SKM-1 (cell line): ENCODE data around the gene GGT6.
A peak's percentile ranks its signal among the peaks of the same experiment; 100 is the strongest.

ENCODE experiments used
- DNase-seq: peaks from one replicate; lab custom pipeline; 2025; ENCODE audit not compliant: unreplicated experiment; lab: John Stamatoyannopoulos, UW

GGT6 gene

DNA sequence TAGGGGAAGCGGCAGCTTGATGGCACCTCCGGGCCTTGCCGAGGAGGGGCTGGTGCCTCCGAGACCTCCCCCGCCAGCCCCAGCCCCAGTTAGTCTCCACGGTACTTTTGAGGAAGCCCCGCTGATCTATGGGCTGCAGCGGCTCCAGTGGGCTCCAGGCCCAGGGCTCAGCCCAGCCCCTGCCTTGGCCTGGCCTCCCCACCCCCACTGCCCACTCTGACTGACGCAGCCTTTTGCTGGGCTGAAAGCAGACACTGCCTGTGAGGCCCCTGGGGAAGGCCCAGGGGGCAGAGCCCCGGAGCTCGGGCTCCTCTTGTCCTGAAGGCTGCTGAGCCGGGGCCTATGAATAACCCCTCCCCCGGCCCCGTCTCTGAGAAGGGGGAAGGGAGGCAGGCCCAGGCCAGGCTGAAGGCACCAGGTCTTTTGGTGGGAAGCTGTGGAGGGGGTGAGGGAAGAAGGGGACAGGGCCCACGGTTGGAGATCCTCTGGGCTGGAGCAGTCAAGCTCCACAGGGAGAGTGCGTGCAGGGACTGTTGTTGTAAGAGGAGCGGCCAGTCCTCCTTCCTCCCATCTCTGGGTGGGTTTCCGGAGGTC, 16.4 kb upstream of the GGT6 start:
- no peak for DNase-seq

DNA sequence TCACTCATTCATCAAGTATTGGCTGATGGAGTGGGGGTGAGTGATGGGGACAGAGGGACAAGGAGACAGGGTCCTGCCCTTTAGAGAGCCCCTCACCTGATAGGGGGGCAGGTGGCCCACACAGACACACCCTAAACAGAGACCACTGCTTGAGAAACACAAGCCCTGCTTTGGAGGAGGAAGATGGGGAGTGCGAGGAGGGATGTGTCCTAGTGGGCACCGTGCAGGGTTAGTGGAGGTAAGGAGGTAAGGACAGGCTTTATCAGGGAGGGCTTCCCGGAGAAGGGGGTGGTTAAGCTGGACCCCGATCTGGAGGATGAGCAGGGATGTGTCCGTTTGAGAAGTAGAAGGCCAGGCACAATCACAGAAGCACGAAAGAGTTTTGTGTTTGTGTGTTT, 15.8 kb upstream of the GGT6 start:
- DNase-seq = no peak

DNA sequence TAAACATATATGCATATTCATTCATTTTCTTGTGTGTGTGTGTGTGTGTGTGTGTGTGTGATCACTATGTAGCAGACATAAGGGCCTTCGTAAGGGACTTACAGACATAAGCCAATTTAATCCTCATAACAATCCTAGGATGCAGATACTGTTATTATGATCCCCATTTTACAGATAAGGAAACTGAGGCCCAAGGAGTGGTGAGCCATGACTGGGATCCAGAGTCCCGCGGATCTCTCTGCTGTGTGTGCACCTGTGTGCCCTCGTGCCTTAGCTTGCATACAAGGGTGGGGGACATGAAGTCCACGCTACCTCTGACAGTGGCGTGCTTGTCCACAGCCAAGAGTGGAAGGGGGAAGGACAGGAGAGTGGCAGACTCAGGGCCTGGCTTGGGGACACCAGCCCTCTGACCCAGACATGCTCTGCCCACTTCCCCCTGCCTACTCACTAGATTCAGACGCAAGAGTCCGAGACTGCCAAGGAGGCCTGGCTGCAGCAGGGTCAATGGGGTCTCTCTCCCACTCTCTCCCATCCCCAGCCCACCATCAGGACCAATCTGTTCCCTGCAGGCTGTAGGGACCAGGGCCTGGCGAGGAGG, 14.2 kb upstream of the GGT6 start:
- no peak for DNase-seq

DNA sequence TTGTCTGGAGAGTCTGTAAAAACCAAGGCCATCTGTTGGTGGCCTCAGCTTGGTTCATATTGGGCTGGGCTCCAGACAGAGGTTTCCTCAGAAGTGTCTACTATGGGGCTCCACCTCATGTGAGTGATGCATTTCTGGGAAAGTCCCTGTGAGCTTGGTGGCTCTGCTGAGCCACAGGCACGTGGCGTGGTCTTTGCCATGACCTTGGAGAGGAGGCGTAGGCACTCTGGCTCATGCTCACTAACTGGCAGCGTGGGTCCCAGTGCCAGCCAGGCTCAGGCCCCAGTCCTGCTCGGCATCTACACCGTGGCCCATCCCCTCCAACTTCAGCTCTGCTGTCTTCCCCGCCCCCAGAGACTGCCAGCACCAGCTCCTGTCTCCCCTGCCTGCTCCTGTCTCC, 13.3 kb upstream of the GGT6 start:
- no peak for DNase-seq

DNA sequence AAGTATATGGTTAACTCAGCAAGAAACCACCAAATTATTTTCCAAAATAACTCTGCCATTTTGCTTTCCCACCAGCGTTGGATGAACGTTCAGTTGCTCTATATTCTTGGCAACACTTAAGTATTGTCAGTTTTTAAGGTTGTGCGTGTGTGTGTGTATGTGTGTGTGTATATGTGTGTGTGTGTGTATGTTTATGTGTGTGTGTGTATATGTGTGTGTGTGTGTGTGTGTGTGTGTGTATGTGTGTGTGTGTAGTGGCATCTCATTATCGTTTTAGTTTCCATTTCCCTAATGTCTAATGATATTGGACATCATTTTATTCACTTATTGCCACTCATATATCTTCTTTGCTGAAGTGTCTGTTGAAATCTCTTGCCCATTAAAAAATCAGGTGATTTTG, 12.7 kb upstream of the GGT6 start:
- no peak for DNase-seq

DNA sequence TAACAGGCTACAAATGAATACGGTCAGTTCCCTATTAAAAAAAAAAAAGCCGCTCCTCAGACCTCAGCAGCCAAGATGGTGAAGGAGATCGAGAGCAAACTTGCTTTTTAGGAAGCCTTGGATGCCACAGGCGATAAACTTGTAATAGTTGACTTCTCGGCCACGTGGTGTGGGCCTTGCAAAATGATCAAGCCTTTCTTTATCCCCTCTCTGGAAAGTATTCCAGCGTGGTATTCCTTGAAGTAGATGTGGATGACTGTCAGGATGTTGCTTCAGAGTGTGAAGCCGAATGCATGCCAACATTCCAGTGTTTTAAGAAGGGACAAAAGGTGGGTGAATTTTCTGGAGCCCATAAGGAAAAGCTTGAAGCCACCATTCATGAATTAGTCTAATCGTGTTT, 11.8 kb upstream of the GGT6 start:
- DNase-seq = no peak

DNA sequence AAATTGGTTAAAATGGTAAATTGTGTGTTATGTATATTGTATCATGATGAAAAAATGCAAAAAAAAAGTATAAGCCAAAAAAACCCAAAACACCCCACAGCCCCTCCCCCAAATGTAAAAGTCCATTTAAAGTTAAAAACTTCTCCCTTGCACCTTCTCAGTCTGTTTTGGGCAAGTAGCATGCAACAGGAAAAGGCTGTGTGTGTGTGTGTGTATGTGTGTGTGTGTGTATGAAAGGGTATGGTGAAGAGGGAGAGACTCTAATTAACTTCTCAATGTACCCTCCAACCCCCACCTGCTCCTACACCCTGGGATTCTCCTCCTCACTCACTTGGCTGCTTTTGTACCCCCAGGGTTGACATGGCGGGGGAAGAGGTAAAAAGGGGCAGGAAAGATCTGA, 9.2 kb upstream of the GGT6 start:
- no peak for DNase-seq

DNA sequence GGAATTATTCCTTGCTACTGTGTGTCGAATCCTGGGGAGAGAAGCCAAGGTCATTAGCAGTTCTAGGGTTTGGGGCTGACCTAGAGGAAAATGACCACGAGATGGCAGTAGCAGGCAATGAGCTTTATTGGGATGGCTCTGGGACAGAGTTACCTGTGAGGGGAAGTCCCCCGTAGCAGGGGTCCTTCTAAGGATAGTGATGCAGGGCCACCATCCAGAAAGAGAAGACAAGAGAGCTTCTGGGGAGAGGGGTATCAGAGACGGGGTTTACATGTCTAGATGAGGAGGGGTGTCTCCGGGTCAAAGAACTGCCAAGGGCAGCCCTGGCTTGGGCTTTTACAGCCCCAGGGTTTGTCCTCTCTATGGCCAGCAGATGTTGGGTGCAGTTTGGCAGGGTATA, 6.4 kb upstream of the GGT6 start:
- DNase-seq = no peak

DNA sequence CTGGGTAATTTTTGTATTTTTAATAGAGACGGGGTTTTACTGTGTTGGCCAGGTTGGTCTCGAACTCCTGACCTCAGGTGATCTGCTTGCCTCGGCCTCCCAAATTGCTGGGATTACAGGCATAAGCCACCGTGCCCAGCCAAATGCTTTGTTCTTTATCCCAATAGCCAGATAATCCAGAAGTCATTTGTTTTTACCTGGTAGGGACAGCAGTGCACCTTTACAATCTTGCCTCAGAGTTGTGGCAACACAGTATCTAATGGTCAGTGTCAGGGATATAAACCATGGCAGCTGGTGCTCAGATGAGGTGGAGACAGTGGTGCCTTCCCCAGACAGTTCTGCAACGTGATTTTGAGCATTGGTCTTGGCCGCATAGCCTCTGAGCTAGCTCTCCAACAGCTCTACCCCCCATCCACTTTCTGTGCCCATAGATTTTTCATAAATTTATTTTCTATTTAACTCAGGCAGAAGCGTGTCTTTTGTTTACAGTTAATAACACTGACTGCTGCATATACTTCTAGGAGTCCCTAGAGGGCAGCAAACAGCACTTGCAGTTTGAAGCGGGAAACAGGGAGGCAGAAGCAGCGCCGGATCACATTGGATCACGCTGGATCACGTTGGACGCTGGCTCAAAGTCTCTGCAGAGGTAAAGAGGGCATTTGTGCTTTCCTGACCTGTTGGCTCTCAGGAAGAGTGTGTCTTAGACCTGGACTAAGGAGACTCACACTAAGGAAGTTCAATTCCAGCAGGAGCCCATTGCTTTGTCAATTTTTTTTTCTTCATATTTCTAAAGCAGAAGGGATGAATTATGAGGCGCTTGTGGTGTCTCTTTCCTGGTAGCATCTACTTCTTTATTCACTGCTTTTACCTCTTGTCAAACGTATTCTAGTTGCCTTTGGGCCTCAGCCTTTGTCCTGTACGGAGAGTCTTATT, 5.1 kb upstream of the GGT6 start:
- peak; percentile 57 for DNase-seq

DNA sequence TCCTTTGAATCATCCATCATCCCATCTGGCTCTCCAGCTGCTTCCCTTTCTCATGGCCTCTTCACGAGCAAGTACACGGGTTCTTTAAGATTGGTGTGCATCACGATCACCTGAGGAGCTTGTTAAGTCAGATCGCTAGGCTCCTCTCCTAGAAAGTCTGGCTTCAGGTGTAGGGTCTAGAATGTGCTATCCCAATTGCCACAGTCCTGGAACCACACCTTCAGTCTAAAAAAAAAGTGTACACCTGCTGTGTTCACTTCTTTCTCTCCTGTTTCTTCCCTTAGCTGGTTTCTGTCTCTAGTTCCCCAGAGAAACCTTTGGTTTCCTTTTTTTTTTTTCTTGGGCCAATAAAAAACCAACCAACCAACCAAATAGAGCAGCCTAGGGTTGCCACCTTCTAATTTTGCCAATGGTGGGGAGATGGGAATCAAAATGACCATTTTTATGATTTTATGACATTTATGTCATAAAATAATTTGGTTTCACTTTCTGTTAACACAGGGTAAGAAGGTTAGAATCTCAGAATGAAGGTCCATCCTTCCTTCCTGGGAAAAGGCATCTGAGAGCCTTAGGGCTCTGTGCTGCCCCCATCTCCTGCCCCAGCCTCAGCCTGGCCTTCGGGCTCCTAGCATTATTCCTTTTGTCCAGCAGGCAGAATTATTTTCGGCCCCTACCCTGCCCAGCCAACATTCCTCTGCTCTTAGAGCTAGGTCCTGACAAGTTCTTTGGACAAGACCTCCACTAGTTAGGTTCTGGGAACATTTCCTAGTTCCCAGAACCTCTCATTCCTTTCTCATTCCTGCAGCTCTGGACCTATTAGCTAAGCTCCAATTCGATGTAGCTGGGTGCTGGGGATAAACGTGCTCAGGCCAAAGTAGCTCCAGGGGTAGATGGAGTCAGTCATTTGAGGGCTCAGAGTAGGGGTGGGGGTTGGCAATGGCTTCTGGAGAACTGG, 1.9 kb upstream of the GGT6 start:
- no peak for DNase-seq

DNA sequence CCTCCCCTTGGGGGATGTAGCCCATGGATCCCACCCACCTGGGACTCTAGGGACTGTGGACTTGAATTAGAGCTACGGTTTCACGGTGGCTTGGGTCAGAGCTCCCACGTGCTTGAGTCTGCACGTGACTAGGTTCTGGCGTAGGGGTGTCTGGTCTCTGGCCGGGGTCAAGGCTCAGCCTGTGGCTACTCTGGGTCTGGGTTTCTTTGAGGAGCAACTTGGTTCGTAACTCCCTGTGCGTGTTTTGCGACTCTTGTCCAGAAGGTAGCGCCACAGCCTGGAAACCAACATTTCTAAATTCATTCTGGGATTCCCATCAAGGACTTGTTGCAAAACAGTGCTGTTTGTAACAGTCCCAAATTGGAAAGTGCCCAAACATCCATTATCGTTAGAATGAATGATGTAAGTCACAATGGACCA, 470 bp upstream of the GGT6 start:
- no peak for DNase-seq

DNA sequence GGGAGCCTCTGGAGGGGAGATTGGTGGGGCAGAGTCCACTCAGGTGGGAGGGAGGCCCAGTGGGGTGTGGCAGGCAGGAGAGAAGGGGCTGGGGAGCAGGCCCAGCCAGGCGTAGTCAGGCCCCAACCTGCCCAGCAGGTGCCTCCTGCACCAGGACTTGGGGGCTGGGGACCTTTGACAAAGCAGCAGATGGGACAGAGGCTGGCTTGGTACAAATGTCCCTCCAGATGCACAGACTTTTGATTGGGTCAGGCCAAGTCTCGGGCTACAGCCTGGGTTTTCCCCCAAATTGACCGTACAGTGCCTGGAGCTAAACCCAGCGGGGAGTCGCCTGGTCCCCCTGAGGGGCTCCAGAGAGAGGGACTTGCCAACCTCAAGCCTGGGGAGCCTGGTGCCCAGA, 411 bp downstream of the GGT6 start:
- DNase-seq = no peak

DNA sequence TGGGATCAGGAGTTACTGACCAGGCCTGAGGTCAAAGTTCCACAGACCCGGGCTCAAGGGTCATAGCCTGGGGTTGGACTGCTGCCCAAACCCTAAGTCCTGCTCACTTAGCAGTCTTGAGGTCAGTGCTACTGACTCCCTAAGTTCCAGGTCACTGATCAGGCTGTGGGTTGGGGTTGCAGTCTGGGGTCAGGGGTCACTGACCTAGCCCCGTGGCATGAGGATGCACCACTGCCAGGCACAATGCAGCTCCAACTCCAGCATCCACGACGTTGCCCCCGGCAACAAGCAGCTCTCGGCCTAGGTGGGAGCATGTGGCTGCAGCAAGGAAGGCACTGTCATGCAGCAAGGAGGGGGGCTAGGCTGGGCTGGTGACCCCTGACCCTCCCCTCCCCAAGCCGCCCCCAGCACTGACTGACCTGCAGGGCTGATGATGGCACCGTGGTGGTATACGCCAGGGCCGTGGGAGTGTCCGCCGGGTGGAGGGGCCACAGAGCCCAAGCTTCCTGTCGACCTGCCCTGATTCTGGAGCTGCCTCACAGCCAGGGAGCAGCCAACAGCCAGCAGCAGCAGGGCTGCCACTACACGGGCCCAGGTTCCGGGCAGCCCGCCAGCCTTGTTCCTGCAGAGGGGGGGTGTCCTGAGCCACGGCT, 1.1 kb downstream of the GGT6 start:
- no peak for DNase-seq

DNA sequence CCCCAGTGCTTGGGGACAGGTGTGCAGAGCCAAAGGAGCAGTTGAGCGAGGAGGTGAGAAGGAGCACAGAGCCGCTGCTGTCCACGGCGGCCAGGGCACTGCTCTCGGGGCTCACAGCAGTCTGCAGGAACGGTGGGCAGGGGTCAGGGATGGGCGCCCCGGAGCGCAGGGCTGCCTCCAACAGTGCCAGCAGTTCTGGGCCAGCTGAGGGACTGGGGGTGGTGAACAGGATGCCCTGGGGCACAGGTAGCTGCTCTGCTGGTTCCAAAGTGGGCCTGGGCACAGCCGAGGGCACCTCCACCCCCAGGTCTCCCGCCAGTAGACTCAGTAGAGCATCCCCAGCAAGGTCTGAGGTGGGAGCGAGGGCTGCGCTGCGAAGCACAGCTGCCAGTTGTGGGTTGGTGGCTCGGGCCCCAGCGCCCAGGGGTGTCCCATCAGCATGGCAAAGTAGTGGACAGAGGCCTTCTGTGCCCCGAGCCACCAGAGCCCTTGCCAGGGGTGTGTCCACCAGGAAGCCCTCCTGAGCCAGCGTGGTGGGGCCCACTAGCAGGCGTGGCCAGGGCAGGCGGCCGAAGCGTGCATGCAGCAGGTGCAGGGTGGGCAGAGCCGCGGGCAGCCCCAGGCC, 1.9 kb downstream of the GGT6 start:
- no peak for DNase-seq

DNA sequence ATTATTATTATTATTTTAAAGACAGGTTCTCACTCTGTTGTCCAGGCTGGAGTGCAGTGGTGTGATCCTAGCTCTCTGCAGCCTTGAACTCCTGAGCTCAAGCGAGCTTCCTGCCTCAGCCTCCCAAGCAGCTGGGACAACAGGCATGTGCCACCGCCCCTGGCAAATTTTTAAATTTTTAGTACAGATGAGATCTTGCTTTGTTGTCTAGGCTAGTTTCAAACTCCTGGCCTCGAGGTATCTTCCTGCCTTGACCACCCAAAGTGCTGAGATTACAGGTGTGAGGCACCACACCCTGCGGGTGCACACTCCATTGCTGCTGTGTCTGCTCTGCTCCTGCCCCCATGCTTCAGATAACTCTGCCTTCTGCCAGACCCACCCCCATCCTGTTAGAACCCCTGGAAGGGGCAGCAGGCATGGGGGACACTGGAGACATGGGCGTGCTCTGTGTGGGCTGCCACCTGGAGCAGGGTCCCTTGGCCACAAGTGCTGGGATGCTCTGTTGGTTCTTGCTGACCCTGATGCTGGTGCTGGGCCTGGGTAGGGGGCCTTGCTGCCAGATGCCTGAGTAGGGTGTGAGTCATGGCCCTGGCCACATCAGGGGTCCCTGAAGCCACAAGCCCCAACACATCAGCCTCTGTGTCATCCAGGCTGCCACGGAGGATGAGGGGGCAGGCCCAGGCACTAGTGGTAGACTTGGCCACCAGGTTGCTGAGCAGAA, 2.6 kb downstream of the GGT6 start:
- no peak for DNase-seq

DNA sequence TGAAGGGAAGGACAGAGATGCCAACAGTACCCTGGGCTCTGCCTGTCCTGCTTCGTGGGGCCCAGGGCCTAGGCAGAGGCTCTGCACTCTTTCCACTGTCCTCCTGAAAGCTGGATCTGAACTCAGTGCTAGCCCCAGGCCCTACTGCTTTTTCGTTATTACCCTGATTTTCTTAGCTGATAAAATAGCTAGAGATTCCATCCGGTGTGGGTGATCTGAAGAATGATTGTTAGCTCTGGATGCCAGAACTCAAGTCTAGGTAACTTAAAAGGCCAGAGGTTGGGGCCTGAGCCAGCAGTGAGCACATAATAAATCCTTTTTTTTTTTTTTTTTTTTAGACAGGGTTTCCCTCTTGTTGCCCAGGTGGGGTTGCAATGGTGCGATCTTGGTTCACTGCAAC, 3.4 kb downstream of the GGT6 start:
- no peak for DNase-seq

DNA sequence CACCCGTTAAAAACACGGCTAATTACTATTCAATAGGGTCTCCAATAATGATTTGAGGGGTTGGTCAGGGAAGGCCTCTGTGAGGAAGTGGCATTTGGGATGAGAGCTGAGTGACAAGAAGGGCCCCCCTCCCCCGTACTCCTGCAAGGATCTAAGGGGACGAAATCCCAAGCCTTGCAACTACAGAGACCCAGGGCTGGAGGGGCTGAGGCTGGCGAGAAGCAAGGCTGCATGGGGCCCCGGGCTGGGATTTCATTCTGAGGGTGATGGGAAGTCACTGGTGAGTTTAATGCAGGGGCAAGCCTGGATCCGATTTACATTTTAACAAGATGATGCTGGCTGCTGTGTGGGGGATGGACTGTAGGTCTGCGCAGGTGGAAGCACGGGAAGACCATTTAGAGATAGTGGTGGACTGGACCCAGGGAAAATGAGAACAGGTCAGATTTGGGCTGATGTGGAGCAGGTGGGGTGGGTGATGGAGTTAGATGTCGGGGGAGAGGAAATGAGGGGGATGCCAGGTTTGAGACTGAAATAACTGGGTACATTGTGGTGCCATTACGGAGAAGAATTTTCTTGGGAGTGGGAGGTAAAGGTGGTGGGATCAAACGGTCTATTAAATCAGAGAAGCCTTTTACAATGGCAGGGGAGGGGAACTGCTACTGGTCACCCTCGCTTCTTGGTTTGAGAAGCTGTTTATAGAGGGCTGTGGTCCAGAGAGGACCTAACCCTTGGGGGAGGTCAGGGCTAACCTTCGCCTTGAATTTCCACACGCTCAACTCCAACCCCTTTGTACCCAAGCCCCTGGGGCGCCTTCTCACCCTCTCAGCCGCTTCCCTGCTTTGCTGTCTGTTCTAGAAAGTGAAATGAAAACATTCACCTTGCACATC, 4.3 kb downstream of the GGT6 start:
- no peak for DNase-seq

DNA sequence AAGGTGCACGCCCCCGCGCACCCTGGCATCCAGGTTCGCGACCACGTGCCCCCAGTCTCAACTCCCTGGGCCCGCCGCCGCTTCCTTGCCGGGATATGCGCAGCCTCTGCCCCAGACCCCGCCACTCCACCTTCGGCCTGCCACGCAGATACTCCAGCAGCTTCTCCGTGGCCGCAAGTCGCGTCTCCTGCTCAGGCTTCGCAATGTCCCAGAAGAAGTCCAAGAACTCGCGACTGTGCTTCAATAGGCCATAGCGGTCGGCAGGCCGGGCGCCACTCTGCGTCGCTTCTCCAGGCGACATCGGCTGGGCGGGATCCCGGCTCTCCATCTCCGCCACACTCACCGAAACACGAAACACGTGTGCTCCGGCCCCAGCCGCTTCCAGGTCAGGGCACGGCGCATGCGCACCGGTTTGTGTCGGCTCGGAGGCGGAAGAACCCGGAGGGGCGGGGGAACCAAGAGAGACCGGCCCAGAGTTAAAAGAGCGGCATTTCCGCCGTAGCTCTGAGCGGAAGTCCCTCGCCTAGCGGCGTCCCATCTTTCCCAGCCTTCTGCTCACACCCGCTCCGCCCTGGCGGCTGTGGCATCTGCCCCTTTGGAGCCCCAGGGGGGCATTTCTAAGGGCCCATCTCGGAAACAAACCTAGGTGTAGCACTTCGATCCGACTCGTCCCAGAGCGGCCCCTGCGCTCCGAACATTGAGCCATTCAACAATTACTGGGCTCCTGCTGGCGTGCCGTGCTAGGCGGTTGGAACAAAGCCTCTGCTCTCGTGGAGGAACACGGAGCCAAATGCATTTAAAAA, 5.2 kb downstream of the GGT6 start, which contains the start of gene MYBBP1A:
TSS of gene MYBBP1A (minus strand) at position 388 of the 803 bp plus-strand sequence. CDS start at position 328, 60 bp downstream.
- peak; percentile 69 for DNase-seq
